ENCODE results near the gene CD58. TPM values are rescaled to one million over a fixed set of nuclear protein-coding genes. Genes with fewer than 3 reads are reported as not detected.

Gene CD58
- total and polyA plus RNA-seq, 12 donors = 17.2 to 44.3 (median 28.9) TPM

GRCh38 chr1:116569776-116570357, 959 bp downstream of the CD58 start:
- WGBS, 2 donors = 20 to 25% methylated on average over 22 of the region's 22 CpGs
- peak; percentile 45 to 50 for DNase-seq
- Histone ChIP-seq H3K4me3 (peak overlapping the region; percentile 67 to 97 (median 88)), H3K9me3 (no peaks in the 10 kb centered on the region), H3K27me3 (no peaks in the 10 kb centered on the region), H3K4me1 (peaks cover 15 to 84% (median 61%) of the 10 kb centered on the region in 9 donors), H3K27ac (peak overlapping the region; percentile 91 to 100 (median 98)), H3K36me3 (no peaks in the 10 kb centered on the region)
- TF ChIP-seq CTCF (IDR thresholded peaks at IDR 0.05) = no peak
- ATAC-seq = peak in 7 of 8 donors; percentile 4 to 27 (median 6)
- intact Hi-C loops (cut with DNase I) = loop anchor here (2.0 to 10.0 kb wide), 10 partner anchors 97 to 552 kb away; partner anchors contain the start of genes IGSF3 (in 1 of the 10) and TRIM45 (in 1 of the 10)

DNA sequence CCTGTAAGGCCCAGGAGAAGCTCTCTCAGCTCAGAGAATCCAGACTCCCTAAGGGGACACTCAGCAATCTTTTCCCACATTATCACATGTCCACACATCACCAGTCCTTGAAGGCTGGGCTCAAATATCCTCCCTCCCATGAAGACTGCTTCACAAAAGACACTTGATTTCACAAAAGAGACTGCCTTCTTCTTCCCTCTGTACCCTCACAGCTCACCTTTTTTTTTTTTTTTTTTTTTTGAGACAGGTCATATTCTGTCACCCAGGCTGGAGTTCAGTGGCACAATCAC, 1.5 kb downstream of the CD58 start:
- Histone ChIP-seq H3K27ac (peak overlapping the region in 6 of 10 donors; percentile 91 to 99 (median 98)), H3K4me1 (peaks cover 15 to 82% (median 57%) of the 10 kb centered on the region in 9 donors), H3K36me3 (no peaks in the 10 kb centered on the region), H3K4me3 (peak overlapping the region in 9 of 10 donors; percentile 67 to 97 (median 87)), H3K9me3 (peaks cover 0 to 3% (median 0%) of the 10 kb centered on the region in 11 donors), H3K27me3 (no peaks in the 10 kb centered on the region)
- intact Hi-C loops (cut with DNase I) = loop anchor here in 1 of 10 donors (2.0 to 5.0 kb wide), 2 partner anchors 103 to 192 kb away; no protein-coding TSS in a partner anchor
- no peak for TF ChIP-seq CTCF (IDR thresholded peaks at IDR 0.05)
- DNase-seq (no peak), ATAC-seq (no peak)

GRCh38 chr1:116568662-116569380, 2.0 kb downstream of the CD58 start:
- H3K4me1 ChIP-seq = peaks cover 15 to 76% (median 52%) of the 10 kb centered on the region in 9 donors

More at GRCh38 chr1:116568662-116569380, 2.0 kb downstream of the CD58 start:
- Histone ChIP-seq H3K27ac (peak overlapping the region in 4 of 10 donors; percentile 43 to 99 (median 94)), H3K36me3 (no peaks in the 10 kb centered on the region), H3K4me3 (peak overlapping the region in 7 of 10 donors; percentile 67 to 97 (median 87)), H3K27me3 (no peaks in the 10 kb centered on the region), H3K9me3 (peaks cover 0 to 8% (median 0%) of the 10 kb centered on the region in 11 donors)
- ATAC-seq = no peak
- DNase-seq = no peak
- intact Hi-C loops (cut with DNase I) = loop anchor here in 1 of 10 donors (2.0 to 5.0 kb wide), 2 partner anchors 104 to 192 kb away; no protein-coding TSS in a partner anchor
- WGBS, 2 donors = 86 to 90% methylated on average over 2 of the region's 2 CpGs
- no peak for TF ChIP-seq CTCF (IDR thresholded peaks at IDR 0.05)
